ENCODE results near the gene TNFRSF12A. TPM values are rescaled to one million over a fixed set of nuclear protein-coding genes. Genes with fewer than 3 reads are reported as not detected.

The TNFRSF12A gene
- total and polyA plus RNA-seq, 2 of the 8 experiments (the other 6 are each of a cell fraction or from before 2014, with no cell fraction given) = 81.0 to 82.5 TPM

DNA sequence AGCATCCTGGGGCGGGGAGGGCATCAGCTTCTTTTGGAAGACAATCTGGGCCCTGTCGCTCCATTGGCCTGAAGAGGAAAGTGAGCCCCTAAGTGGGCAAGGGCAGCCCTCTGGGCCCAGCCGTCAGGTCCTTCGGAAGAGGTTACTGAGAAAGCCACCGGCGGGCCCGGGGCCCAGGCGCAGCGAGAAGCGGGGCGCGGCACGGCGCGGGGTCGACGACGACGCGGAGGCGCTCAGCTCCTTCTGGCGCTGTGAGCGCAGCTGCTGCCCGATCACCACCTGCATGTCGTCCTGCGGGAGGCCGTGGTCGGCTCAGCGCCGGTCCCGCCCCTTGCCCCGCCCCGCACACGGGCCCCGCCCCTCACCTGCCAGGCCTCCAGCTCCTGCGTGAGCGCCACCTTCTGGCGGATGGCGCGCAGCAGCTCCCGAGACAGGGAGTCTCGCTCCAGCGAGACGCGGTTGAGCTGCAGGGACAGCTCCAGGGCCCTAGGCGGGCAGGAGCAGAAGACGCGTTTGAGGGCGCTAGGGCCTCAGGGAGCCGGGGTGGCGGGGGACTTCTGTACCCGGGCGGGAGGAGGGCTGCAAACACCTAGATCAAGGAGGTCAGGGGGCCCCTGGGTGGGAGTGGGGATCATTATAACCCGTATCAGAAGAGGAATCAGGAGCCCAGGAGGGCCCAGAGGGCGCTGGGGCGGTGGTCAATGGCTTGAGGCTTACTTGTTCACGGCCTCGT is 8.0 kb downstream of the TNFRSF12A start (continued):
- TF ChIP-seq HDAC2 (IDR thresholded peaks at IDR 0.05; ENCODE audit: borderline replicate concordance in 1 of 2, low read depth in 2 of 2, low read length in 2 of 2) = no peak
- 0 out of 2 replicates have a peak, but pooled peaks have one; percentile 1 for TF ChIP-seq NRF1 (IDR thresholded peaks at IDR 0.05; ENCODE audit: low read depth, low read length)
- no peak for TF ChIP-seq CTBP2 (IDR thresholded peaks at IDR 0.05; ENCODE audit: borderline replicate concordance, insufficient read depth, insufficient read length, low read length)
- TF ChIP-seq CREB1 (IDR thresholded peaks at IDR 0.05) = peak; percentile 52; the same call in 1 of the 2 replicates
- TF ChIP-seq, protein P1, sequence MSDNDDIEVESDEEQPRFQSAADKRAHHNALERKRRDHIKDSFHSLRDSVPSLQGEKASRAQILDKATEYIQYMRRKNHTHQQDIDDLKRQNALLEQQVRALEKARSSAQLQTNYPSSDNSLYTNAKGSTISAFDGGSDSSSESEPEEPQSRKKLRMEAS (IDR thresholded peaks at IDR 0.05) = peak; percentile 80
- no peak for TF ChIP-seq GABPA (IDR thresholded peaks at IDR 0.05; ENCODE audit: borderline replicate concordance, insufficient read depth, low read length)
- no peak for TF ChIP-seq SAP30 (IDR thresholded peaks at IDR 0.05; ENCODE audit: insufficient read depth, insufficient replicate concordance, low read length)
- TF ChIP-seq TCF12 (IDR thresholded peaks at IDR 0.05; ENCODE audit: low read depth, low read length) = no peak
- peak; percentile 89 for TF ChIP-seq TAF1 (IDR thresholded peaks at IDR 0.05; ENCODE audit: low read depth, low read length)
